ENCODE measurements around the gene METTL27. TPM values are rescaled to one million over a fixed set of nuclear protein-coding genes. Genes with fewer than 3 reads are reported as not detected.

Gene METTL27
- total and polyA plus RNA-seq, 4 donors = 1.0 to 1.7 (median 1.6) TPM

GRCh38 chr7:73839290-73839689, 3.0 kb downstream of the METTL27 start:
- DNase-seq (ENCODE audit: low spot score) = no peak
- WGBS = 91% methylated on average over 7 of the region's 7 CpGs
- no peak overlapping the region for H3K9ac ChIP-seq (ENCODE audit: low read depth in 1 of 2, low read length in 2 of 2)

More at GRCh38 chr7:73839290-73839689, 3.0 kb downstream of the METTL27 start:
- no peak overlapping the region for H3K27ac ChIP-seq (ENCODE audit: low read depth in 1 of 2, low read length in 2 of 2)
- peaks cover 0 to 8% (median 4%) of the 10 kb centered on the region in 4 donors for H3K4me1 ChIP-seq (ENCODE audit: control insufficient read depth in 4 of 4, insufficient read depth in 4 of 4, low read length in 3 of 4)
- H3K9me3 ChIP-seq (ENCODE audit: control insufficient read depth in 4 of 4, low read length in 3 of 4) = no peaks in the 10 kb centered on the region
- TF ChIP-seq JUND (IDR thresholded peaks at IDR 0.05) (no peak), CTCF (IDR thresholded peaks at IDR 0.05; ENCODE audit: low read depth, low read length, missing input control) (no peak), RXRA (IDR thresholded peaks at IDR 0.05) (no peak), MAX (IDR thresholded peaks at IDR 0.05) (no peak), YY1 (IDR thresholded peaks at IDR 0.05) (no peak), FOXA2 (IDR thresholded peaks at IDR 0.05) (no peak), REST (IDR thresholded peaks at IDR 0.05) (no peak), HNF4A (conservative IDR thresholded peaks at IDR 0.05) (no peak), ZBTB33 (IDR thresholded peaks at IDR 0.05) (no peak), SP1 (IDR thresholded peaks at IDR 0.05) (no peak), HNF4G (IDR thresholded peaks at IDR 0.05) (no peak), GABPA (IDR thresholded peaks at IDR 0.05 in 1 of 2, conservative IDR thresholded peaks at IDR 0.05 in 1 of 2) (no peak), EGR1 (IDR thresholded peaks at IDR 0.05; ENCODE audit: low read depth in 2 of 2) (no peak), RAD21 (IDR thresholded peaks at IDR 0.05) (no peak), FOXA1 (IDR thresholded peaks at IDR 0.05) (no peak)
- H3K36me3 ChIP-seq (ENCODE audit: control insufficient read depth in 4 of 4, insufficient read depth in 3 of 4, low read depth in 1 of 4, low read length in 3 of 4) = no peaks in the 10 kb centered on the region
- no peaks in the 10 kb centered on the region for H3K27me3 ChIP-seq (ENCODE audit: control insufficient read depth in 4 of 4, insufficient read depth in 4 of 4, low read length in 3 of 4)
- H3K4me3 ChIP-seq (ENCODE audit: low read depth in 1 of 3, low read length in 3 of 3) = no peak overlapping the region

All from liver (tissue), 9 donors.